Measurements from ENCODE around the gene DUSP1. TPM values are rescaled to one million over a fixed set of nuclear protein-coding genes. Genes with fewer than 3 reads are reported as not detected.

DUSP1 gene
- total and polyA plus RNA-seq, 9 of the 15 experiments (the other 6 are each of a cell fraction or from before 2014, with no cell fraction given): 2.1 to 14.2 (median 8.5) TPM

- no peaks in the 10 kb centered on the region for H3K79me2 ChIP-seq (ENCODE audit: control insufficient read depth, insufficient read depth, low read length)
- no peak overlapping the region for H3K27ac ChIP-seq (ENCODE audit: extremely low read depth, low read depth, low read length)
- CTCF ChIA-PET (ENCODE audit: low intra/inter-chr PET ratio): no interaction called here
- H3K9ac ChIP-seq (ENCODE audit: insufficient read depth in 1 of 2, low read depth in 2 of 2, low read length in 2 of 2): no peak overlapping the region
- no TSS peak for BruUV-seq (replicated peaks)
- TF ChIP-seq BCL6 (CRISPR knock-in tag; IDR thresholded peaks at IDR 0.05): no peak
- no peak for TF ChIP-seq POLR2H (tag; IDR thresholded peaks at IDR 0.05; ENCODE audit: low read depth)
- no peak for TF ChIP-seq TOE1 (IDR thresholded peaks at IDR 0.05; ENCODE audit: borderline replicate concordance)
- TF ChIP-seq TOE1 (CRISPR knock-in tag; IDR thresholded peaks at IDR 0.05; ENCODE audit: borderline replicate concordance, low read depth): no peak
- no peak for TF ChIP-seq GABPB2 (CRISPR knock-in tag; conservative IDR thresholded peaks at IDR 0.05)
- no peak for TF ChIP-seq SNAPC5 (CRISPR knock-in tag; IDR thresholded peaks at IDR 0.05)
- TF ChIP-seq KAT7 (CRISPR knock-in tag; IDR thresholded peaks at IDR 0.05; ENCODE audit: borderline replicate concordance): no peak
- no peak for TF ChIP-seq BRCA1 (IDR thresholded peaks at IDR 0.05)
- TF ChIP-seq BRCA1 (CRISPR knock-in tag; IDR thresholded peaks at IDR 0.05): no peak
- no peak for TF ChIP-seq DEAF1 (CRISPR knock-in tag; IDR thresholded peaks at IDR 0.05)
- FAIRE-seq (no peak), DNase-seq (ENCODE audit: extremely low read depth in 1 of 4, low spot score in 3 of 4) (no peak), ATAC-seq (no peak)
- no peaks in the 10 kb centered on the region for H3K9me3 ChIP-seq (replicated peaks; ENCODE audit: control insufficient read depth, insufficient read depth, low read depth, low read length)
- no peaks in the 10 kb centered on the region for H3K36me3 ChIP-seq (ENCODE audit: control insufficient read depth, insufficient read depth, low read length)
- H3K27me3 ChIP-seq (ENCODE audit: control insufficient read depth in 2 of 2, insufficient read depth in 2 of 2, low read length in 2 of 2): peaks cover 8 to 21% of the 10 kb centered on the region in 2 experiments; a peak in 4 of 5 replicates
- intact Hi-C loops (cut with micrococcal nuclease): loop anchor here (5.0 kb wide), 1 partner anchor 128 kb away; no protein-coding TSS in a partner anchor
- H2AFZ ChIP-seq (ENCODE audit: low read depth, low read length): no peak overlapping the region
- in situ Hi-C loops (cut with MboI): loop anchor here (5.0 to 25.0 kb wide), 3 partner anchors 183 to 1593 kb away; no protein-coding TSS in a partner anchor
- H3K4me3 ChIP-seq: no peak overlapping the region
- no peak overlapping the region for H3K4me2 ChIP-seq (ENCODE audit: insufficient read depth, low read length)
- WGBS (ENCODE audit: insufficient coverage, low coverage, missing lambda C conversion rate): 0% methylated on average over 4 of the region's 4 CpGs
- peaks cover 0 to 2% of the 10 kb centered on the region in 2 experiments; a peak in 1 of 5 replicates for H3K4me1 ChIP-seq (replicated peaks in 1 of 2; ENCODE audit: control insufficient read depth in 2 of 2, insufficient read depth in 2 of 2, low read length in 2 of 2)
- H3K9me1 ChIP-seq (ENCODE audit: control insufficient read depth, insufficient read depth, low read length): no peaks in the 10 kb centered on the region
- H4K20me1 ChIP-seq (replicated peaks; ENCODE audit: control insufficient read depth, insufficient read depth, low read length): no peaks in the 10 kb centered on the region
- POLR2A ChIA-PET: interaction anchor here (0.7 to 1.0 kb wide), 2 partner anchors 14 to 52 kb away, joined by 3 to 4 read pairs; partner anchors contain the start of gene DUSP1
Observed at GRCh38 chr5:172719211-172719610, 51.8 kb downstream of the DUSP1 start.
